GM12891 (cell line): ENCODE data around the gene CSRP3.

Experiments used
- POLR2A ChIP-seq: IDR thresholded peaks from 2 replicates; pipeline ENCODE4 v1.6.1; 2011; ENCODE audit warnings: low read depth, low read length, control low read depth
- TAF1 ChIP-seq: IDR thresholded peaks from 2 replicates; pipeline ENCODE4 v1.6.1; 2011; ENCODE audit warnings: low read depth, low read length, control low read depth

DNA sequence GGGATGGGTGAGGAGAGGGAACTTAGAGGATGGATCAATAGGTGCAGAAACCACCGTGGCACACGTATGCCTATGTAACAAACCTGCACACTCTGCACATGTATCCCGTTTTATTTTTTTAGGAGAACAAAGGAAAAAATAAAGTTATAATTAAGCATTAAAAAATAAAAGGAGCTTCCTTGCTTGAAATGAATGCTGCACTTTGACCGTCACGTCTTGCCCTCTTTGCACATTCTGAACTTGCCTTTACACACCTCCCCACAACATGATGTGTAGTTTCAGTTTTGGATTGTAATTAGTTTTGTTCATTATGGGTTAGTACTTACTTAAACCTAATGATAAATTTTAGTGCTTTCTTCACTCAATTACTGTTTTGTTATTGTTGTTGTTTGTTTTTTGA lies 3.1 kb upstream of the CSRP3 start:
- TF ChIP-seq TAF1 = no peak
- TF ChIP-seq POLR2A = no peak
